ENCODE results near the gene PLEKHG5.
"Not testable (repeated sequence)": the region's sequence is repeated elsewhere in the genome, so short reads cannot be mapped to it uniquely, and the experiment has no call there.

The PLEKHG5 gene

GRCh38 chr1:6445062-6445763, 46.3 kb downstream of the PLEKHG5 start:
- Mint-ChIP-seq H3K36me3 (no peaks in the 10 kb centered on the region), H3K4me1 (peaks cover 21% of the 10 kb centered on the region), H3K27ac (no peak overlapping the region)

GRCh38 chr1:6444377-6444776, 47.1 kb downstream of the PLEKHG5 start:
- Mint-ChIP-seq H3K27ac (no peak overlapping the region), H3K4me3 (no peak overlapping the region), H3K27me3 (peaks cover 80% of the 10 kb centered on the region), H3K4me1 (peaks cover 21% of the 10 kb centered on the region), H3K9me3 (no peaks in the 10 kb centered on the region), H3K36me3 (no peaks in the 10 kb centered on the region)
- no peak for ATAC-seq

More at GRCh38 chr1:6445062-6445763, 46.3 kb downstream of the PLEKHG5 start:
- Mint-ChIP-seq H3K9me3 (no peaks in the 10 kb centered on the region), H3K27me3 (peaks cover 83% of the 10 kb centered on the region), H3K4me3 (no peak overlapping the region)
- ATAC-seq: no peak

DNA sequence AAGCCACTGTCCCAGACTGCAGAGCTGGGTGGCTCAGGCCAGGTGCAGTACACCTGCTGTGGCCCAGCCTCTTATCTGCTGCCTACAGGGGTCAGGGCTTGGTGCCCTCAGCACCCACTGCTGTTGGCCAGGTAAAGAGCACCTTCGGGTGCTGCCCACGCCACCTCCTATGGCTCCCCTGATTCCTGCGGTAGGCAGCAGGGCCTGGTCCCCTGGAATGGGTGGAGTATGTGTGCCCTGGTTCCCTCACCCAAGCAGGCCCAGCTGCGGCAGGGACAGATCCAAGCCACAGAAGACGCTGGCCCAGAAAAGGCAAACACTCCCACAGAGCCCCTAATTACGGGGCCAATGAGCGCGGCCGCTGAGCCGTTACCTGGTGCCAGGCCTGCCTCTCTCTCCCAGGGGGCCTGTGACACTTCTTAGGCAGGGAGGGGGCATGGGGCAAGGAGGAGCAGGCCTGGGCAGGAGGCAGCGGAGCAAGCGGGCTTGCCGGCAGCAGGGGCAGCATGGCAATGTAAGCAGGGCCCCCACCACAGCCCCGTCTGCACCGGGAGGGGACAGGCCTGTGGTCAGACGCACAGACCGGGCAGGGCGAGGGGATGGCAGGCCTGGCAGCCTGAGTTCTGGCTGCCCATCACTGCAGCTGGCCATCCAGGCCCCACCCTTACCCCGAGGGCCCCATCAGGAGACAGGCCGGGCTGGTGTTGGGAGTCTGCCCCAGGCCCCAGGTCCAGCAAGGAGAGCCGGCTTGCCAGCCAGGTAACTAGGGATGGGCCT, 47.9 kb downstream of the PLEKHG5 start:
- Mint-ChIP-seq H3K4me1 (peaks cover 19% of the 10 kb centered on the region), H3K4me3 (no peak overlapping the region), H3K27me3 (peaks cover 78% of the 10 kb centered on the region), H3K36me3 (no peaks in the 10 kb centered on the region), H3K9me3 (no peaks in the 10 kb centered on the region), H3K27ac (no peak overlapping the region)
- ATAC-seq: no peak

GRCh38 chr1:6441586-6441985, 49.9 kb downstream of the PLEKHG5 start:
- Mint-ChIP-seq H3K36me3 (no peaks in the 10 kb centered on the region), H3K9me3 (no peaks in the 10 kb centered on the region), H3K27ac (no peak overlapping the region), H3K4me1 (peaks cover 30% of the 10 kb centered on the region), H3K4me3 (no peak overlapping the region), H3K27me3 (peaks cover 78% of the 10 kb centered on the region)
- ATAC-seq: no peak

GRCh38 chr1:6440198-6441126, 51.0 kb downstream of the PLEKHG5 start:
- no peak overlapping the region for H3K4me3 Mint-ChIP-seq
- no peaks in the 10 kb centered on the region for H3K9me3 Mint-ChIP-seq
- no peaks in the 10 kb centered on the region for H3K36me3 Mint-ChIP-seq
- H3K27ac Mint-ChIP-seq: no peak overlapping the region
- peak; percentile 60 for ATAC-seq
- H3K27me3 Mint-ChIP-seq: peaks cover 75% of the 10 kb centered on the region
- H3K4me1 Mint-ChIP-seq: peaks cover 20% of the 10 kb centered on the region

DNA sequence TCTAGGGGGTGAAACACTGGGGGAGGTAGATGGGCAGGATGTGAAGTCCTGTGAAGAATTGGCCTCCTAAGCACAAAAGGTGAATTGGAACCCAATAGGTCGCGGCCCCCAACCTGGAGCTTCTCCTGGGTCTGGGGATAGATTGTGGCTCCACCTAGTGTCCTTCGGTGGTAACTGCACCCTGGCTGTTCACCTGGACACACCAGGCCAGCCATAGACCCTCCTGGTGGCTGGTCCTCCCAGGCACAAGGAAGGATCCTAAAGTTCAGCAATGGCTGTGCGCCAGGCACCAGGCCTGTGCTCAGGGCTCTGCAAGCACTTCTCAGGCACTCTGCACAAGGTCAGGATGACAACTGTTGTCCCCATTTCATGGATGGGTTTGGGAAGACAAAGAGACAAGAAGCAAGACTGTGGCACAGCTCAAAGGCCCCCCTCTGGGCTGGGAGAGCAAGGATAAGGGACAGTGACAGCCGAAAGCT, 53.4 kb downstream of the PLEKHG5 start:
- Mint-ChIP-seq H3K27me3 (peaks cover 75% of the 10 kb centered on the region), H3K27ac (no peak overlapping the region), H3K4me1 (peaks cover 20% of the 10 kb centered on the region), H3K9me3 (no peaks in the 10 kb centered on the region), H3K36me3 (no peaks in the 10 kb centered on the region), H3K4me3 (no peak overlapping the region)
- ATAC-seq: peak; percentile 69

GRCh38 chr1:6437012-6437700, 54.3 kb downstream of the PLEKHG5 start:
- Mint-ChIP-seq H3K4me1 (peaks cover 20% of the 10 kb centered on the region), H3K27me3 (peaks cover 83% of the 10 kb centered on the region)
- not testable (repeated sequence) for H3K36me3 Mint-ChIP-seq, ATAC-seq, H3K27ac Mint-ChIP-seq, H3K4me3 Mint-ChIP-seq, H3K9me3 Mint-ChIP-seq

GRCh38 chr1:6436277-6436676, 55.2 kb downstream of the PLEKHG5 start:
- ATAC-seq, H3K9me3 Mint-ChIP-seq, H3K27ac Mint-ChIP-seq, H3K36me3 Mint-ChIP-seq, H3K4me3 Mint-ChIP-seq: not testable (repeated sequence)
- peaks cover 20% of the 10 kb centered on the region for H3K4me1 Mint-ChIP-seq
- H3K27me3 Mint-ChIP-seq: peaks cover 79% of the 10 kb centered on the region

GRCh38 chr1:6435547-6435946, 55.9 kb downstream of the PLEKHG5 start:
- H3K27me3 Mint-ChIP-seq: peaks cover 79% of the 10 kb centered on the region
- H3K9me3 Mint-ChIP-seq: no peaks in the 10 kb centered on the region
- peaks cover 20% of the 10 kb centered on the region for H3K4me1 Mint-ChIP-seq
- no peaks in the 10 kb centered on the region for H3K36me3 Mint-ChIP-seq
- ATAC-seq: no peak
- no peak overlapping the region for H3K4me3 Mint-ChIP-seq
- no peak overlapping the region for H3K27ac Mint-ChIP-seq

- no peak for ATAC-seq
- no peak overlapping the region for H3K4me3 Mint-ChIP-seq
- no peaks in the 10 kb centered on the region for H3K36me3 Mint-ChIP-seq
- peaks cover 83% of the 10 kb centered on the region for H3K27me3 Mint-ChIP-seq
- no peaks in the 10 kb centered on the region for H3K9me3 Mint-ChIP-seq
- H3K4me1 Mint-ChIP-seq: peaks cover 20% of the 10 kb centered on the region
- no peak overlapping the region for H3K27ac Mint-ChIP-seq
These were observed 56.3 kb downstream of the PLEKHG5 start for GRCh38 chr1:6435129-6435528.

- H3K4me1 Mint-ChIP-seq: peaks cover 15% of the 10 kb centered on the region
These were observed 57.3 kb downstream of the PLEKHG5 start for GRCh38 chr1:6434186-6434585.

GRCh38 chr1:6431645-6432579, 59.6 kb downstream of the PLEKHG5 start:
- H3K36me3 Mint-ChIP-seq, H3K9me3 Mint-ChIP-seq, H3K27ac Mint-ChIP-seq, H3K4me1 Mint-ChIP-seq, H3K4me3 Mint-ChIP-seq: not testable (repeated sequence)
- ATAC-seq: peak; percentile 2
- H3K27me3 Mint-ChIP-seq: peaks cover 87% of the 10 kb centered on the region

More at GRCh38 chr1:6434186-6434585, 57.3 kb downstream of the PLEKHG5 start:
- Mint-ChIP-seq H3K36me3 (no peaks in the 10 kb centered on the region), H3K4me3 (no peak overlapping the region), H3K27ac (no peak overlapping the region), H3K27me3 (peaks cover 85% of the 10 kb centered on the region), H3K9me3 (no peaks in the 10 kb centered on the region)
- no peak for ATAC-seq

DNA sequence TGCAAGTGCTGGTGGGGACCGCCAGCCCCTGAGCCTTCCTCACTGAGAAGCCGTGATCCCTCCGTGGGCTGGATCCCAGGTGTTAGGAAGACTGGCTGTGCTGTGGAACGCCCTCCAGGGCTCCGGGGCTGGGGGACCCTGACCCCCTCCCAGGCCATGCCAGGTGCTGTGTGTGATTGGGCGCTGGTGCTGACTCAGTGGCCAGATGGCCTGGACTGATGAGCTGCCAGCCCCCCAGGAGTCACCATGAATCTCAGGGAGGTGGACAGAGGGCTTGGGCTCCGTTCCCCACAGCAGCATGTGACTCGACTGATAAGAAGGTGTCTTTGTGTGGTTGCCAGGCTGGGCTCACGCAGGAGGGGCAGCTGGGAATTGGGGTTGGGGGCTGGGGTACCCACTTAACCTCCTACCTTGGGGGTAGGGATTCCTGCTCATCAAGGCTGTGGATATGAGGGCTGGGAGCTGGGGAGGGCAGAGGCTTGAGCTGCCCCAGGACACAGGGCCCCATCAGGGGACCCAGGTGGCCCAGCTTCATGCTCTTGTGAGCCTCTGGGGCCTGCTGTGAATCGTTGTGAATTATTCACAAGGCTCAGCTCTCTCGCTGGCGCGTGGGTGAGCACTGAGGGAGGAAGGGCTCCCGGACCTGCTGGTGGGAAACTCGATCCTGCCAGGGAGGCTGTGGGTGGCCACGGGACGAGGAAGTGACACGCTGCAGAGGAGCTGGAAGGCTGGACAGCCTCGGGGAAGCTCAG, 61.6 kb downstream of the PLEKHG5 start:
- H3K27ac Mint-ChIP-seq, ATAC-seq, H3K4me1 Mint-ChIP-seq, H3K9me3 Mint-ChIP-seq, H3K4me3 Mint-ChIP-seq, H3K36me3 Mint-ChIP-seq: not testable (repeated sequence)
- H3K27me3 Mint-ChIP-seq: peaks cover 88% of the 10 kb centered on the region
